KMS-11 (cell line): ENCODE measurements around the gene PET100.

Experiments
- H2AFZ ChIP-seq: fragments of 200-600 bp; sonication (generic); 2 replicates; pipeline ENCODE4 v1.6.1; 2016; ENCODE audit warnings: antibody characterized with exemption, mixed run types, low read depth
- H3K27ac ChIP-seq: fragments of 200-600 bp; sonication (generic); 2 replicates; pipeline ENCODE4 v1.6.1; 2016; ENCODE audit warnings: mild to moderate bottlenecking, mixed run types
- H3K27me3 ChIP-seq: fragments of 200-600 bp; sonication (generic); 2 replicates; pipeline ENCODE4 v1.6.1; 2017; ENCODE audit warnings: mild to moderate bottlenecking, low read depth, mixed run types, moderate library complexity; ENCODE audit not compliant: insufficient read depth
- H3K36me3 ChIP-seq: fragments of 200-600 bp; sonication (generic); 2 replicates; pipeline ENCODE4 v1.6.1; 2017; ENCODE audit warnings: mild to moderate bottlenecking, mixed run types; ENCODE audit not compliant: insufficient read depth
- H3K4me1 ChIP-seq: fragments of 200-600 bp; sonication (generic); 2 replicates; pipeline ENCODE4 v1.6.1; 2016; ENCODE audit warnings: mild to moderate bottlenecking, low read depth, mixed run types; ENCODE audit not compliant: poor library complexity, severe bottlenecking
- H3K4me2 ChIP-seq: fragments of 200-600 bp; sonication (generic); 2 replicates; pipeline ENCODE4 v1.7.0; 2016; ENCODE audit warnings: mild to moderate bottlenecking, mixed run types
- H3K4me3 ChIP-seq: fragments of 200-600 bp; sonication (generic); IDR thresholded peaks from 2 replicates; pipeline ENCODE4 v1.6.1; 2017; ENCODE audit warnings: low read depth, low read length, mixed read lengths; ENCODE audit not compliant: insufficient read depth
- H3K79me2 ChIP-seq: fragments of 200-600 bp; sonication (generic); 2 replicates; pipeline ENCODE4 v1.6.1; 2016; ENCODE audit warnings: low read depth, mixed run types; ENCODE audit not compliant: insufficient read depth
- H3K9ac ChIP-seq: fragments of 200-600 bp; sonication (generic); 2 replicates; pipeline ENCODE4 v1.6.1; 2016; ENCODE audit warnings: mild to moderate bottlenecking, mixed run types
- H4K20me1 ChIP-seq: fragments of 200-600 bp; sonication (generic); 2 replicates; pipeline ENCODE4 v1.6.1; 2016; ENCODE audit warnings: mild to moderate bottlenecking, mixed run types; ENCODE audit not compliant: insufficient read depth
- CTCF ChIP-seq: fragments of 200-600 bp; sonication (generic); conservative IDR thresholded peaks from 2 replicates; pipeline ENCODE4 v1.6.1; 2017; ENCODE audit warnings: low read depth, mild to moderate bottlenecking, antibody characterized with exemption, low read length, moderate library complexity, mixed read lengths

PET100 gene

GRCh38 chr19:7595466-7596133, 34.0 kb upstream of the PET100 start, which contains the start of gene CAMSAP3:
Gene CAMSAP3 (plus strand): TSS chr19:7595863. CDS start chr19:7596003, 140 bp downstream.
- Histone ChIP-seq H3K36me3 (no peaks in the 10 kb centered on the region), H3K27ac (no peak within 1 kb of the TSS), H3K79me2 (no peaks in the 10 kb centered on the region), H4K20me1 (no peaks in the 10 kb centered on the region), H3K4me2 (peak within 1 kb of the TSS; percentile 48), H3K9ac (no peak within 1 kb of the TSS), H3K4me1 (no peaks in the 10 kb centered on the region), H3K4me3 (no peak within 1 kb of the TSS), H2AFZ (peak within 1 kb of the TSS; percentile 71), H3K27me3 (peaks cover 20% of the 10 kb centered on the region; the same call in 1 of the 2 replicates)
- no peak for TF ChIP-seq CTCF

GRCh38 chr19:7596211-7596937, 33.2 kb upstream of the PET100 start:
- Histone ChIP-seq H3K36me3 (no peaks in the 10 kb centered on the region), H3K27me3 (peaks cover 18% of the 10 kb centered on the region; the same call in 1 of the 2 replicates), H3K4me1 (no peaks in the 10 kb centered on the region), H3K4me2 (peak overlapping the region; percentile 25; the same call in 1 of the 2 replicates), H2AFZ (no peak overlapping the region), H3K9ac (no peak overlapping the region), H4K20me1 (no peaks in the 10 kb centered on the region), H3K4me3 (no peak overlapping the region), H3K79me2 (no peaks in the 10 kb centered on the region), H3K27ac (no peak overlapping the region)
- no peak for TF ChIP-seq CTCF

GRCh38 chr19:7597689-7598088, 31.9 kb upstream of the PET100 start:
- Histone ChIP-seq H3K27me3 (peaks cover 16% of the 10 kb centered on the region; the same call in 1 of the 2 replicates), H3K79me2 (no peaks in the 10 kb centered on the region), H3K4me1 (no peaks in the 10 kb centered on the region), H2AFZ (no peak overlapping the region), H3K4me2 (no peak overlapping the region), H3K36me3 (no peaks in the 10 kb centered on the region), H3K4me3 (no peak overlapping the region), H4K20me1 (no peaks in the 10 kb centered on the region), H3K27ac (no peak overlapping the region), H3K9ac (no peak overlapping the region)
- no peak for TF ChIP-seq CTCF

GRCh38 chr19:7598180-7598579, 31.4 kb upstream of the PET100 start:
- Histone ChIP-seq H3K79me2 (no peaks in the 10 kb centered on the region), H2AFZ (no peak overlapping the region), H3K4me3 (no peak overlapping the region), H3K27me3 (peaks cover 16% of the 10 kb centered on the region; the same call in 1 of the 2 replicates), H3K9ac (no peak overlapping the region), H3K4me2 (no peak overlapping the region), H4K20me1 (no peaks in the 10 kb centered on the region), H3K4me1 (no peaks in the 10 kb centered on the region), H3K27ac (no peak overlapping the region), H3K36me3 (no peaks in the 10 kb centered on the region)
- no peak for TF ChIP-seq CTCF
